RWPE2 (cell line): Measurements from ENCODE around the gene VTI1B.
A peak's percentile ranks its signal among the peaks of the same experiment; 100 is the strongest.

ENCODE experiments used
- ATAC-seq: fragments of 200-7000 bp; cut with Tn5 transposase; 3 replicates; pipeline ENCODE4 v1.9.1; 2021; ENCODE audit warnings: low read depth
- DNase-seq: peaks from one replicate; pipeline ENCODE4 v3.0.0-alpha.2; 2020; ENCODE audit warnings: low spot score
- H3K27ac ChIP-seq: fragments of 450-650 bp; 2 replicates; pipeline ENCODE4 v1.5.1; 2017; ENCODE audit warnings: mild to moderate bottlenecking; ENCODE audit not compliant: poor library complexity, severe bottlenecking
- H3K27me3 ChIP-seq: fragments of 250-450 bp; sonication (Bioruptor Pico); 2 replicates; pipeline ENCODE4 v1.5.1; 2021; ENCODE audit warnings: mild to moderate bottlenecking, moderate library complexity; ENCODE audit not compliant: insufficient read depth, poor library complexity, severe bottlenecking
- H3K36me3 ChIP-seq: fragments of 250-450 bp; sonication (Bioruptor Pico); 2 replicates; pipeline ENCODE4 v1.5.1; 2020; ENCODE audit warnings: low read depth, mild to moderate bottlenecking, moderate library complexity
- H3K4me1 ChIP-seq: fragments of 250-450 bp; sonication (Bioruptor Pico); 2 replicates; pipeline ENCODE4 v1.5.1; 2021; ENCODE audit warnings: mild to moderate bottlenecking, moderate library complexity; ENCODE audit not compliant: insufficient read depth, poor library complexity, severe bottlenecking
- H3K4me3 ChIP-seq: fragments of 250-450 bp; sonication (Bioruptor Pico); 2 replicates; pipeline ENCODE4 v1.5.1; 2021; ENCODE audit warnings: mild to moderate bottlenecking, moderate library complexity; ENCODE audit not compliant: severe bottlenecking
- H3K9me3 ChIP-seq: fragments of 250-450 bp; sonication (Bioruptor Pico); 2 replicates; pipeline ENCODE4 v1.5.1; 2021; ENCODE audit warnings: mild to moderate bottlenecking, moderate library complexity; ENCODE audit not compliant: severe bottlenecking
- CTCF ChIP-seq: fragments of 450-650 bp; IDR thresholded peaks from one replicate; pipeline ENCODE4 v1.5.1; 2017; ENCODE audit warnings: mild to moderate bottlenecking, moderate library complexity; ENCODE audit not compliant: poor library complexity, severe bottlenecking

VTI1B gene

GRCh38 chr14:67680121-67680602, 5.7 kb upstream of the VTI1B start:
- peak; percentile 92 for ATAC-seq
- peak overlapping the region; percentile 12 for H3K27ac ChIP-seq

GRCh38 chr14:67679006-67679405, 4.6 kb upstream of the VTI1B start:
- Histone ChIP-seq H3K4me3 (no peak overlapping the region), H3K36me3 (peaks cover 79% of the 10 kb centered on the region), H3K4me1 (peaks cover 11% of the 10 kb centered on the region), H3K27ac (no peak overlapping the region), H3K27me3 (no peaks in the 10 kb centered on the region), H3K9me3 (no peaks in the 10 kb centered on the region)
- no peak for DNase-seq
- no peak for TF ChIP-seq CTCF
- no peak for ATAC-seq

More at GRCh38 chr14:67680121-67680602, 5.7 kb upstream of the VTI1B start:
- peaks cover 11% of the 10 kb centered on the region for H3K4me1 ChIP-seq
- no peaks in the 10 kb centered on the region for H3K9me3 ChIP-seq
- no peaks in the 10 kb centered on the region for H3K27me3 ChIP-seq
- DNase-seq, result no peak
- H3K4me3 ChIP-seq, result no peak overlapping the region
- peaks cover 91% of the 10 kb centered on the region for H3K36me3 ChIP-seq
- TF ChIP-seq CTCF, result no peak

GRCh38 chr14:67675219-67675582, 769 bp upstream of the VTI1B start:
- no peak for DNase-seq
- Histone ChIP-seq H3K36me3 (peaks cover 44% of the 10 kb centered on the region), H3K27ac (peak overlapping the region; percentile 68), H3K27me3 (no peaks in the 10 kb centered on the region), H3K4me3 (peak overlapping the region; percentile 66), H3K9me3 (no peaks in the 10 kb centered on the region), H3K4me1 (peaks cover 6% of the 10 kb centered on the region)
- no peak for TF ChIP-seq CTCF
- ATAC-seq, result no peak

GRCh38 chr14:67674139-67674479, 323 bp downstream of the VTI1B start:
- peaks cover 33% of the 10 kb centered on the region for H3K36me3 ChIP-seq
- peak; percentile 8 for TF ChIP-seq CTCF
- no peaks in the 10 kb centered on the region for H3K9me3 ChIP-seq
- peak overlapping the region; percentile 66 for H3K4me3 ChIP-seq
- ATAC-seq (peak; percentile 73), DNase-seq (peak; percentile 78)
- H3K27me3 ChIP-seq, result no peaks in the 10 kb centered on the region
- peaks cover 4% of the 10 kb centered on the region for H3K4me1 ChIP-seq
- H3K27ac ChIP-seq, result peak overlapping the region; percentile 68

GRCh38 chr14:67673451-67673850, 981 bp downstream of the VTI1B start:
- no peak for TF ChIP-seq CTCF
- peak overlapping the region; percentile 66 for H3K4me3 ChIP-seq
- peak overlapping the region; percentile 68 for H3K27ac ChIP-seq
- H3K9me3 ChIP-seq, result no peaks in the 10 kb centered on the region
- ATAC-seq, result no peak
- H3K4me1 ChIP-seq, result peaks cover 4% of the 10 kb centered on the region
- H3K27me3 ChIP-seq, result no peaks in the 10 kb centered on the region
- H3K36me3 ChIP-seq, result peaks cover 27% of the 10 kb centered on the region
- DNase-seq, result no peak
